HG02943 (cell line): ENCODE results near the gene GIGYF2.
"Not testable (repeated sequence)": the region's sequence is repeated elsewhere in the genome, so short reads cannot be mapped to it uniquely, and the experiment has no call there.

ENCODE experiments used
- ATAC-seq: cut with Tn5 transposase; IDR thresholded peaks from one replicate; pipeline ENCODE4 v1.9.1; 2021; ENCODE audit warnings: mild to moderate bottlenecking, low read depth, moderate library complexity; ENCODE audit not compliant: unreplicated experiment

The GIGYF2 gene

DNA sequence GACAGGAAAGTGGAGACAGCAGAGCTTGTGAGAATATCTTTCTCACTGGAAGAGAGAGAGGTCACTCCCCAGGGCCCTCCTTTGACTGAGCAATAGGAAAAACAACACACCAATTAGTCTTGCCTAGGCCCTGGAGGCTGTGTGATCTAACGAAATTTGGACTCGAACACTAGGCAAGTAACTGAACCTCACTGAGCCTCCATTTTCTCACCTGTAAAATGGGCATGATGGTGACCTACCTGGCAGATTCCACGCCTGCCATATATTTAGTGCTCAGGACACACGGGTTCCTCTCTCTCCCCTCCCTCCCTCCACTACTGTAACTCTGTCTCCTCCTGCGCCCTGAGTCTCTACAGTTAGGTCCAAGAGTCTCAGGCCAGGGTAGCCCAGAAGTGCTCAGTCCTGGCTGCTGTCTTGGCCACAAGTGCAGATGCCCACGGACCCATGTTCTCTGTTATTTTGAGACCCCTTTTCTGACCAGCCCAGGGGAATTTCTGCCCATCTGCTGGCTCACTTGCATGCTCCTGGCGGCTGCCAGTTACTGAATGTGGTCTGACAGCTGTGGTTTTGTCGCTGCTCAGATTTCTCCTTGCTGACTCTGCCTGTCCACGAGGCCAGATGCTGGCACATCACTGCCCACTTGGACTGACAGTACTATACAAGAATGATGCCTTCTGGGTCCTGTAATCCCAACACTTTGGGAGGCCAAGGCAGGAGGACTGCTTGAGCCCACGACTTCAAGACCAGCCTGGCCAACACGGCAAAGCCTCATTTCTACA is 9.6 kb upstream of the GIGYF2 start:
- ATAC-seq: no peak

DNA sequence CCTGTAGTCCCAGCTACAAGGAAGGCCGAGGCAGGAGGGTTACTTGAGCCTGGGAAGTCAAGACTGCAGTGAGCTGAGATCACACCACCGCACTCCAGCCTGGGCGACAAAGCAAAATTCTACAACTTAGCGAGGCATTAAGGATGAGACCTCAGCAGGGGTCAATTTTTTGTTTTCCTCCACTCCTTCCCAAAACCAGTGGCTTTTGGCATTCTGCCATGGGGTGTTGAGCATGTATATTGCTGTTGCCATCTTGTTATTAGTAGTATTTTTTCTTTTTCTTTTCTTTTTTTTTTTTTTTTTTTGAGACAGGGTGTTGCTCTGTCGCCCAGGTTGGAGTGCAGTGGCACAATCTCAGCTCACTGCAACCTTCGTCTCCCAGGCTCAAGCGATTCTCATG is 8.9 kb upstream of the GIGYF2 start:
- no peak for ATAC-seq

DNA sequence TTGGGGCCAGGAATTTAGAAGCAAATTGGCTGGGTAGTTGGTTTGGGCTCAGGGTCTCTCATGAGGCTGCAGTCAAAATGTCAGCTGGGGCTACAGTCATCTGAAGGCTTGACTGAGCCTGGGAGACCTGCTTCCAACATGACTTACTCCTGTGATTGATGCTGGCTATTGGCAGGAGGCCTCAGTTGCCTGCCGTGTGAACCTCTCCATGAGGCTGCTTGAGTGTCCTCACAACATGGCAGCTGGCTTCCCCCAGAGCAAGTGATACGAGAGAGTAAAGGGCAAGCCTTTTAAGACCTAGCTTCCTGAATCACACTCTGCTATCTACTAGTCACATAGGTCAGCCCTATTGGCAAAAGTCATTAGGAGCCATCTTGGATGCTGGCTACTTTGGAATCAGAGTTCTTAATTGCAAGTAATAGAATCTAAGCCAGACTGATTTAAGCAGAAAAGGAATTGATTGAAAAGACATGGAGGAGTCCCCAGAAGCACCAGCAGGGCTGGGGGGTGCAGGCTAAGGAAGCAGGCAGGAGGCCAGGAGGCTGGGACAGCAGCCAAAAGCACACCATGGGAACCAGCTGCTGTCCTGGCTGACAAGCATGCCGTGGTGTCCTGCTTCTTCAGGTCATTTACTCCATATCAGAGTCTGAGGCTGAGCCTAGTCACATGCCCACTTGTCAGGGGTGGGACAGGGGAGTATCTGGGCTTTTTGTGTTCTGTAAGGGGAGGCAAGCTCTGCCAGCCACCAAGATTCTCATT is 7.8 kb upstream of the GIGYF2 start:
- ATAC-seq: no peak

DNA sequence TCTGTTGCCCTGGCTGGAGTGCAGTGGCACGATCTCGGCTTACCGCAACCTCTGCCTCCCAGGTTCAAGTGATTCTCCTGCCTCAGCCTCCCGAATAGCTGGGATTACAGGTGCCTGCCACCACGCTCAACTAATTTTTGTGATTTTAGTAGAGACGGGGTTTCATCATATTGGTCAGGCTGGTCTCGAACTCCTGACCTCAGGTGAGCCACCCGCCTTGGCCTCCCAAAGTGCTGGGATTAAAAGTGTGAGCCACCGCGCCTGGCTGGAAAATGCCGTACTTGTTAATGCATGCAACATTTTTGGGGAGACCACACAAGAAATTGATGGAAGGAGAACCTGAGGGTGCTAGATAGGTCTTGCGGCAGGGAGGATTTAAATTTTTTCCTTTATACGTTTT is 6.0 kb upstream of the GIGYF2 start:
- not testable (repeated sequence) for ATAC-seq

DNA sequence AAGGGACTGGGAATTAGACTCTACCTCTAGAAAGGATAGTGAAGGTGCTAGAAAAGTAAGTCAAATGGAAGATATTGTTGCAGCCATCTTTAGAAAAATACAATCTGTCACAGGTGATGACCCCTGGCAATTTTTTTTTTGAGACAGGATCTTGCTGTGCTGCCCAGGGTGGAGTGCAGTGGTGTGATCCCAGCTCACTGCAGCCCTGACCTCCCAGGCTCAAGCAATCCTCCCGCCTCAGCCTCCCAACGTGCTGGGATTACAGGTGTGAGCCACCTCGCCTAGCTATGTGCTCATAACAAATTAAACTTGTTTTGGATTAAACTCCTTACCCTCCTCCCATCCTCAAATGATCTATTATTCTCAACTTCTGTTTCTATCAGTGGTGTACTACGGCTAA is 3.8 kb upstream of the GIGYF2 start:
- ATAC-seq: no peak

DNA sequence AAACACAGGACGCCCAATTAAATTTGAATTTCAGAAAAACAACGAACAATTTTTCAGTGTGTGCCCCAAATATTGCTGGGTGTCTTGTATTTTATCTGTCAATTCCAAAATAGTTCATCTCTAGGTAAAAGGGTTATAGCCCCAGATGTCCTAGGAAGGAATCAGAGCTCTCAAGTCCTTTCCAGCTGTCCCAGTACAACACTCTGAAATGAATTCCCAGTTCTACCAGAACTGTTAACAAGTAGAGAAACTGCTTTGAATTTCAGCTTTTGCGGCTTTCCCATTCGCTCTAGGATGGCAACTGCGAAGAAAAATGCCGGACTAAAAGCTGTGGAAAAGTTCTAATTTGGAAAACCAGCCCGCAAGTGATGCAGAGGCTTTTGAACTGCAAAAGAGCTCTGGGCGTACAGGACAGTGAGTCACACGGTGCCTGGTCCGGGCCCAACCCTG is 497 bp upstream of the GIGYF2 start:
- no peak for ATAC-seq

DNA sequence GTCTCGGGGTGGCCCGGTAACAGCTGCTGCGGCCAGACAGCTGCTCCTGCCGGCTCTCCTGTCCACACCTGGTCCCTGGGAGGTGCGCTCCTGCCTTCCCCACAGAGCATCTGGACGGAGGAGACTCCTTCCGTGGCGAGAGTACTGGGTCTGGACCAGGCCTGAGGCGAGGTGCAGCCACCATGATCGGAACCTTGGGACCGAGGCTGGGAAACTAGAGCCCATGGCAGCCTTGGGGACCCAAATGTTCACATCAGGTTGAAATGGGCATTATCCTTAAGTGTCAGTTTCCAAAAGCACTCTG is 628 bp downstream of the GIGYF2 start:
- peak; percentile 27 for ATAC-seq

DNA sequence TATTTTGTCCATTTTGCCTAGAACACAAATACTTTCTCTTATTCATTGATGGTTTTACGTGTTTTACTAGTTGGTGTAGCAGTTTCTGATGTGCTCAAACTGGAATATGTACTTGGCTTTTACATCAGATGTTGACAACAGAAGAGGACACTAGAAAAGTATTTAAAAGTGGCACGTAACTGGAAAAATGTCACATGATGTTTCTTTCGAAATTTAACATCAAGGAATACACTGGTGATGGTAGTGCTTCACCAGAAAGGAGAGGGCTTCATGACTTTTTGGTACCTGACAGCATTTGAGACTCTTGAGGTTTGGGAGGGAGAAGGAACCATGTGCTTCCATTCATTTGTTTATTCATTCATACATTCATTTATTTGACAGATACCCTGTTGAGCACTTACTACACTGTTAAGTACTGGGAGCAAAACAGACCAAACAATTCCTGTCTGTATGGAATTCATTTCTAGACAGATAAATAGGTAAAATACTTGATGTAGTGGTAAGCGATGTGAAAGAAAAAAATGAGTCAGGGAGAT is 1.5 kb downstream of the GIGYF2 start:
- no peak for ATAC-seq

DNA sequence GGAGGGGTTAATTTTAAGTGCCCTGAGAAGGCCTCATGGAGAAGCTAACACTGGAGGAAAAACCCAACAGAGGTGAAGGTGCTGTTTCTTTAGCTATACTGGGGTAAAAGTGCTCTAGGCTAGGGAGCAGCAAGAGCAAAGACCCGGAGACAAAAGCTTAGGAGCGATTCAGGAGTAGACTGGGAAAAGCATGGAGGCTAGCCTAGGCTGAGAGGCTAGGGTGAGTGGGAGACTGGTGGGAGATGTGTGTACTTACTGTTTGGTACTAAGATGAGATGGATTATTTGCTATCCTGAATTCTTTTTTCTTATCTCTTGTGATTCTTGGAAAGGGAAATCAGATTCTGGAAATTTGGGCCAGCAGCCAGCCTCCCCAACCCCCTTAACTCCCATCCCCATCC is 2.0 kb downstream of the GIGYF2 start:
- ATAC-seq: no peak

DNA sequence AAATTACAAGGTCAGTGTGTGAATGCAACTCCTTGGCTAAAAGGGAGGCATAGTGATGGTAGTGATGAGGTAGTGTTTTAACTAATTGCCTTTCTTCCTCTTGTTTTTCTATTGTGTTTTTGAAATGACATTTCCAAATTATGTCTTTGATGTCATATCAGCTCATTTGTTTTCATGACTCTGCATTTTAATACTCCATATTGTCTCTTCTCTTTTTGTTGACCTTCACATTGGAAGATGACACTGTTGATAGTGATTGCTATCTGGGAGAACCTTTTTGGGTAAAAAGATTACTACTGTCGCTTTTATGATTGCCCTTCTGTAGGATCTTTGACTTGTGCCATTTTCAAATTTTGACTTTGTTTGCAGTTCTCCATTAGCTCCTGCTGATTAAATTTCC is 3.0 kb downstream of the GIGYF2 start:
- no peak for ATAC-seq

DNA sequence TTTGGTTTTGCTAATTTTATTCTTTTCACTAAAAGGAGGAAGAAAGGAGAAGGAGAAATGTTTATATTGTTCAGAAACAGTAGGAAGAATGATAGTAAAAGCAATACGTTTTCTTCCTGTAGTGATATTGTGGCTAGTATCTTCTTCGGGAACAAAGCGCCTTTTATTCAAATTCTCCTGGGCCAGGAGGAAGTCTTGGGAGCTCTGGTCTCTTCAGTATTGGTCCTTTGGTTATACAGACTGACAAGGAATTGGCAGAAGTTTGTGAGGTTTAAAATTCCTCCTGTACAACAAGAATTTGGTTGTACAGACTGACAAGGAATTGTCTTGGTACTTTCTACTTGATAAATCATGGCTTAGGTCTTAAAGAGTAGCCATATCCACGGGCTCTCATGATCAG is 9.9 kb downstream of the GIGYF2 start:
- no peak for ATAC-seq

DNA sequence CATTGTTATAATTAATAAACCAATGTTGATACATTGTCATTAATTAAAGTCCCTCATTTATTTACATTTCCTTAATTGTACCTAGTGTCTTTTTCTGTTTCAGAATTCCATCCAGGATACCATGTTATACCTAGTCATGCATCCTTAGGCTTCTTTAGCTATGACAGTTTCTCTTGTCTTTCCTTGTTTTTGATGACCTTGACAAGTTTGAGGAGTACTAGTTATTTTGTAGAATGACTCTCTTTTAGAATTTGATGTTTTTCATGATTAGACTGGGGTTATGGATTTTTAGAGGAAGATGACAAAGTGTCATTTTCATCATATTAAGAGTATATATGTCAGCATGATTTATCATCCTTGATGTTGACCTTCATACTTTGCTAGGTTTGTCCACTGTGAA is 16.4 kb downstream of the GIGYF2 start:
- no peak for ATAC-seq

DNA sequence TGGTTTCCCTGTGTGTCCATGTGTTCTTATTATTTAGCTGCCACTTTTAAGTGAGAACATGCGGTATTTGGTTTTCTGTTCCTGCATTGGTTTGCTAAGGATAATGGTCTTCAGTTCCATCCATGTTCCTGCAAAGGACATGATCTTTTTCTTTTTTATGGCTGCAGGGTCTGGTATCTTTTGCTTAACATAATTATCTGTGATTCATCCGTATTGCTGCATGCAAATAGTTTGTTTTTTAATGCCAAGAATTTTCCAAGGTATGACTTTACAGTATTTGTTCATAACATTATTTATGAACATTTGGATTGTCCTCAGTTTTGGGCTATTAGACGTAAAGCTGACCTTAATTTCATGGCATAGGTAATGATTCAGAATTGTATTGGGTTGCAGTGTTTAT is 17.8 kb downstream of the GIGYF2 start:
- no peak for ATAC-seq

DNA sequence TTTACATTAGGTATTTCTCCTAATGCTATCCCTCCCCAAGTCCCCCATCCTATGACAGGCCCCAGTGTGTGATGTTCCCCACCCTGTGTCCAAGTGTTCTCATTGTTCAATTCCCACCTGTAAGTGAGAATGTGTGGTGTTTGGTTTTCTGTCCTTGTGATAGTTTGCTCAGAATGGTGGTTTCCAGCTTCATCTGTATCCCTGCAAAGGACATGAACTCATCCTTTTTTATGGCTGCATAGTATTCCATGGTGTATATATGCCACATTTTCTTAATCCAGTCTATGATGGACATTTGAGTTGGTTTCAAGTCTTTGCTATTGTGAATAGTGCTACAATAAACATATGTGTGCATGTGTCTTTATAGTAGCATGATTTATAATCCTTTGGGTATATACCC is 22.9 kb downstream of the GIGYF2 start:
- not testable (repeated sequence) for ATAC-seq

DNA sequence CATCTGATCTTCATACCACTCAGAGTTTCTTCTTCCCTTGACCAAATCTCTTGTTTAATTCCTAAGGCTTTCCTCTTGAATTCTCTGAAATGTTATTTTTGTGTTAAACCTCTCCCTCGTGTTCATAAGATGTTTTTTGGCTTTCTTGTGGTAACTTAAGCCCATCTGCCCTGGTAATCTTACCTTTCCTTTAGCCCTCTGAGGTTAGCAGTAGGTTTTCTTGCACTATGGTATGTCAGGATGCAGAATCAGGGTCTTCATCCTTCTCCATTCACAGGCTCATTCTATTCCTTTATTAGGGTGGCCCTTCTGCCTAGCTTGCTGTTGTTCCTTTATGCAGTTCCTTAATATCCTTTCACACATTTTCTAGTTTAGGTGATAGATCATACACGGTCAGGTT is 24.1 kb downstream of the GIGYF2 start:
- no peak for ATAC-seq

DNA sequence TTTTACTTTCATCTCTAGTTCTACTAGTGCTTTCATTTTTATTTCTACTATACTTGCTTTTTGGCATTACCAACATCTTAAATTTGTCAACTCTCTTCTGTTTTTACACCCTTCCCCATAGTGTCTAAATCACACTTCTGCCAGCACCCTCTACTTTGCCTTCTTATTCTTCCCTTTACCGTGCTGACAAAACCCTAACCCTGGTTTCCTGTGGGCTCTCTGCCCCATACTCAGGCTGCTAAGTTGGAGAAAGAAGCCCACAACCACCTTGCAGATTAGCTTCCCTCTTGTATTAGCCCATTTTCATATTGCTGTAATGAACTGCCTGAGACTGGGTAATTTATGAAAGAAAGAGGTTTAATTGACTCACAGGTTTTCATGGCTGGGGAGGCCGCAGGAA is 24.8 kb downstream of the GIGYF2 start:
- no peak for ATAC-seq

DNA sequence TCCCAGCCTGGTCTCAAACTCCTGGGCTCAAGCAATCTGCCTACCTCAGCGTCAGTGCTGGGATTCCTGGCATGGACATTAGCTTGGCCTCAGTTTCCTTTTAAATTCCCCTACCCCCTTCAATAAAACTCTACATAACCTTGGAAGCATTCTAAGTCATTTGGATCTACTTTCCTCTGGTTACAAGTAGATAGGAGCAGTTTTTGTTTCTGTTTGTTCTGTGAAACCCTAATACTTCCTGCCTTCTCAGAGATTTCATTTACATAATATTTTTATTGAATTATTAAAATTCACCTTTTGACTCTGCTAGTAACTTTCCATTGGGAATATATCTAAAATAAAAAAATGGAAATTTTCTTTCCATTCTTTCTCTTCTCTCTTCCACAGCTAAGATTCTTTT is 25.9 kb downstream of the GIGYF2 start:
- ATAC-seq: no peak

DNA sequence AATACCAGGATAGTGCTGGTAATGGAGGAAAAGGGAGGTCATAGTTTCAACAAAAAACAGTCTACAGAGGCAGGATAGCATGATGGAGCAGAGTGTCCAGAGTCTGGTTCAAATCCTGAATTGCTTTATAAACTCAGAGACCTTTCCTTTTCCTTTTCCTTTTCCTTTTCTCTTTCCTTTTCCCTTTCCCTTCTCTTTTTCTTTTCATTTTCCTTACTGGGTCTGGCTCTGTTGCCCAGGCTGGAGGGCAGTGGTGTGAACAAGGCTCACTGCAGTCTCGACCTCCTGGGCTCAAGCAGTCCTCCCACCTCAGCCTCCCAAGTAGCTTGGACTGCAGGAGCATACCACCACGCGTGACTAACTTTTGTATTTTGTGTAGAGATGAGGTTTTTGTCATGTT is 31.7 kb downstream of the GIGYF2 start:
- ATAC-seq: no peak

DNA sequence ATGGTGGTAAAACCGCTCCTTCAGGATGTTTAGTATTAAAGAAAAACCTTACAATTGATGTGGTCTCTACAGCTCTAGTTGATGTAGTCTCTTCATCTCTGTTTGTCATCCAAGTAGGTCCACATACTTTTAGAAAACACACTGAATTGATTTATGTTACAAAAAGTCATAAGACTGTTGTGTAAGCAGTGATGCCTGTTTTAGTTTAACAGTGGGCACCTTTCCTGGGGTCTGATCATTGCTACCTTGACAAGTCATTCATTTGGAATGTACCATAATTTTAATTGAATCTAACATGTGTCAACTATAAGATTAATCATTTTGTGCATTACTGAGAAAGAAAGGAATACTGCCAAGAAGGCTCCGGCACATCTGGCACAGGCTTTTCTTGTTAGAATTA is 34.3 kb downstream of the GIGYF2 start:
- ATAC-seq: no peak

DNA sequence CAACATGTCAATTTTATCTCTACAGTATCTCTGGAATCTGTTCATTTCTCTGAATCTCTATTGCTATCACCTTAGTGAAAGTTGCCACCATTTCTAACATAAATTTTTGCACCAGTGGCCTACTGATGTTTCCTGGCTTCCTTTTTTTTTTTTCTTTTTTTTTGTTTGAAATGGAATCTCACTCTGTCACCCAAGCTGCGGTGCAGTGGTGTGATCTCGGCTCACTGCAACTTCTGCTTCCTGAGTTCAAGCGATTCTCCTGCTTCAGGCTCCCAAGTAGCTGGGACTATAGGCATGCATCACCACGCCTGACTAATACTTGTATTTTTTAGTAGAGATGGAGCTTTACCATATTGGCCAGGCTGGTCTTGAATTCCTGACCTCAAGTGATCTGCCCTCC is 44.2 kb downstream of the GIGYF2 start:
- ATAC-seq: no peak

DNA sequence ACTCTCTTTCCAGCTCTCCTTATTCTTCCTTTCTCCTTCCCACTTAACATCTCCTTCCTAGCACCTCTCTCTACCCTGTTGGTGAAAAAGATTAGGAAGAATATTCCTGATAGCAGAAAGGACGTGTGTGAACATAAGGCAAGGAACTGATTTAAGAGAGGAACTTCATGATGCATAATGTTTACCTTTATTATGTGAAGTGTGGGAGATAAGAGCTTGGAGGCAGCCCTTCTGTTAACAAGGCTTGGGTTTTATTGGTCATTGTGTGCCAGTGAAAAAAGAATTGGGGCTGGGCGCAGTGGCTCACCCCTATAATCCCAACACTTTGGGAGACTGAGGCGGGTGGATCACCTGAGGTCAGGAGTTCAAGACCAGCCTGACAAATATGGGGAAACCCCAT is 44.8 kb downstream of the GIGYF2 start:
- no peak for ATAC-seq

DNA sequence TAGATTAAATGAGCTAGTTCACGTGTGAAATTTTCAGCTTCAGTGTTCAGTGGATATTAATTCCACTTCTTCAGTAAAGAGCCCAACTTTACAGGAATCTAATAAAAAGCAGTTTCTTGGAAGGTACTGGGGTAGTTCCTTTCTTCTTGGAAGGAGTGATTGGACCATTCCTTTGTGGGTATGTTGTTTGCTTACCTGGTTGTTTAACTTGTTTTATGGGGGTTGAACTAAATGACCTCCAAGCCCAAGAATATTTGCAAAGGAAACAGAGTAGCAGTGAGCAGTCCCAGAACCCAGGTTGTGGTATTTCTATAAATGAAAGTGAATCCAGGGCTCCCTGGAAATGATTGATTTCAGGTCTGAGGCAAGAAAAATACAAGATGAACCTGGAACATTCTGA is 47.8 kb downstream of the GIGYF2 start:
- ATAC-seq: no peak
